Astrocyte (in vitro differentiated cells and primary cell): ENCODE results near the gene SMO. TPM values are rescaled to one million over a fixed set of nuclear protein-coding genes. Genes with fewer than 3 reads are reported as not detected.

Experiments used
- DNase-seq: peaks from one replicate; pipeline ENCODE4 v3.0.0-alpha.2; 2010; ENCODE audit warnings: low read depth
- FAIRE-seq: peaks from 2 replicates; lab custom pipeline; 2011; peaks lifted over from hg19 to GRCh38; lab: Jason Lieb, UNC
- H2AFZ ChIP-seq: 2 replicates; pipeline ENCODE4 v1.6.0; 2012; ENCODE audit warnings: low read depth, low read length, inconsistent platforms
- H3K27ac ChIP-seq: 2 replicates; pipeline ENCODE4 v1.5.1; 2011; ENCODE audit warnings: low read depth, low read length, inconsistent platforms
- H3K27me3 ChIP-seq: 2 replicates; pipeline ENCODE4 v1.6.0; 2011; ENCODE audit warnings: low read length, inconsistent platforms; ENCODE audit not compliant: insufficient read depth
- H3K36me3 ChIP-seq: 2 replicates; pipeline ENCODE4 v1.5.1; 2011; ENCODE audit warnings: low read length, inconsistent platforms; ENCODE audit not compliant: insufficient read depth
- H3K4me1 ChIP-seq: 2 replicates; pipeline ENCODE4 v1.5.1; 2011; ENCODE audit warnings: low read length, inconsistent platforms; ENCODE audit not compliant: insufficient read depth
- H3K4me2 ChIP-seq: 2 replicates; pipeline ENCODE4 v1.6.0; 2012; ENCODE audit warnings: low read length, inconsistent platforms
- H3K4me3 ChIP-seq: 2 replicates; pipeline ENCODE4 v1.5.1; 2011; ENCODE audit warnings: low read depth, mild to moderate bottlenecking, low read length, inconsistent platforms; ENCODE audit not compliant: insufficient read depth
- H3K79me2 ChIP-seq: 2 replicates; pipeline ENCODE4 v1.6.0; 2012; ENCODE audit warnings: mild to moderate bottlenecking, low read length, inconsistent platforms; ENCODE audit not compliant: insufficient read depth
- H3K9ac ChIP-seq: 2 replicates; pipeline ENCODE4 v1.6.0; 2012; ENCODE audit warnings: mild to moderate bottlenecking, low read length, inconsistent platforms
- H3K9me3 ChIP-seq: 2 replicates; pipeline ENCODE4 v1.5.1; 2012; ENCODE audit warnings: low read depth, mild to moderate bottlenecking, low read length, inconsistent platforms; ENCODE audit not compliant: insufficient read depth
- H4K20me1 ChIP-seq: 2 replicates; pipeline ENCODE4 v1.6.0; 2012; ENCODE audit warnings: low read length, inconsistent platforms; ENCODE audit not compliant: insufficient read depth
- H3K27ac Mint-ChIP-seq: one replicate; pipeline ENCODE4 v1.8.0; 2021; ENCODE audit warnings: mild to moderate bottlenecking, mixed read lengths; ENCODE audit not compliant: unreplicated experiment
- H3K27me3 Mint-ChIP-seq: one replicate; pipeline ENCODE4 v1.8.0; 2021; ENCODE audit warnings: low read depth, mixed read lengths; ENCODE audit not compliant: unreplicated experiment
- H3K36me3 Mint-ChIP-seq: one replicate; pipeline ENCODE4 v1.8.0; 2021; ENCODE audit warnings: low read depth, mixed read lengths; ENCODE audit not compliant: unreplicated experiment
- H3K4me1 Mint-ChIP-seq: one replicate; pipeline ENCODE4 v1.8.0; 2021; ENCODE audit warnings: low read depth, mixed read lengths; ENCODE audit not compliant: unreplicated experiment
- H3K4me3 Mint-ChIP-seq: one replicate; pipeline ENCODE4 v1.8.0; 2021; ENCODE audit warnings: mild to moderate bottlenecking, moderate library complexity, mixed read lengths; ENCODE audit not compliant: unreplicated experiment
- H3K9me3 Mint-ChIP-seq: one replicate; pipeline ENCODE4 v1.8.0; 2021; ENCODE audit warnings: mild to moderate bottlenecking, mixed read lengths; ENCODE audit not compliant: unreplicated experiment
- EZH2 ChIP-seq: IDR thresholded peaks from 2 replicates; pipeline ENCODE4 v1.6.1; 2012; ENCODE audit warnings: mild to moderate bottlenecking, low read length, inconsistent platforms; ENCODE audit not compliant: insufficient read depth
- total RNA-seq: library from RNA; stranded (reverse); gene quantifications from 2 replicates; pipeline ENCODE4 v1.2.1, GENCODE V29; 2021
- TF ChIP-seq, protein P1 (sequence below): IDR thresholded peaks from 2 replicates; pipeline ENCODE4 v1.5.1; 2011; ENCODE audit warnings: low read depth, mild to moderate bottlenecking, inconsistent platforms, low read length, moderate library complexity; ENCODE audit not compliant: insufficient read depth

The SMO gene
- total RNA-seq, 1 donor from 2014 or later: 20.0 TPM

DNA sequence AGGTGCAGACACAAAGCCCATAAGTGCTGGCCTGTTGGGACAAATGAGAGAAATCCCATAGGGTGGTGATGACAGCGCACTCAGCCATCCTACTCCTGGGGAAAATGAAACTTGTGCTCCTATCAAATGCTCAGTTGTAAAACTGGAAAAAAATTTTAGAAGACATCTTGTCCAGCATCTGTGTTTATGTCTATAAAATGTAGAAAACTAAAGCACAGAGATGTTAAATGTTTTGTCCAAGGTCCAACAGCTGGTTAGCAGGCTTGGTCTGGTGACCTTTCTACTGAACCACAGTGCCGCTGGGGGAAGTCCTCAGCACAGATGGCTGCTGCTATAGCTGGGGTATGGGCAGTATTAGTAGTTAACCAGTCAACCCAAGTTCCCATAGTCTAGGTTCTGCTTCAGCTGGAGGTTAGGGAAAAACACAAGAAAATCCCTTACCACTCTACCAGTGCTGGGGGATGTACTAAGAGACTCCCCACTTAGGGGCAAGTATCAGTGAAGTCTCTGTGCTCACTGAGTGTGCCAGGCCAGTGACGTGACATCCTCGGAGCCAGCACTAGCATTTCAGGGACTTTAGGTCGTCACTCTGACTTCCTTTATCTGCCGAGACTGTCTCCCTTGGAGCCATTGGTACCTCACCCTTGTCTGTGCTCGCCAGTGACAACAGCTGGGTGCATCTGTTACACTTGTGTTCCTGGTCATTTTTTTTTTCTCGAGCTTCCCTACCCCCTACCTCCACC is 42.0 kb upstream of the SMO start:
- Histone ChIP-seq H3K4me3 (no peak overlapping the region), H3K4me2 (no peak overlapping the region), H3K36me3 (no peaks in the 10 kb centered on the region)

DNA sequence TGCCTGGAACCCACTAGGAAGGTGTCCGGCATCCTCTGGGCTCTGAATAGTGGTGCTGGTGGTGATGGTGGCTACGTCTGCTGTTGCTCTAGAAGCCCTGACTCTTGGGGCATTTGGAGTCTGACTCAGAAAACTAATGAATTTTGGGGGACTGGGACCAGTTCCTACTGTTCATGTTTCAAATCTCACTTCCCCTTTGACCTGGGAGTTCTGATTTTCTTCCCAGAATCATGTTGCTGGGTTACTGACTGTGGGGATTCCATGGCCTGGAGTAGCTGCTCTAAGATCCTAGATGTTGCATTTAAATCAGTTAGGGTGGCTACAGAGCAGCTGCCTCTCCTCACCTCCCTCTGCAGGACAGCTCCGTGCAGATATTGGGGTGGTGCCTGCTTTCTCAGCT is 40.7 kb upstream of the SMO start:
- H2AFZ ChIP-seq: no peak overlapping the region
- Mint-ChIP-seq H3K36me3 (no peaks in the 10 kb centered on the region), H3K27ac (no peak overlapping the region), H3K4me3 (peak overlapping the region; percentile 6), H3K4me1 (no peaks in the 10 kb centered on the region), H3K9me3 (peaks cover 2% of the 10 kb centered on the region), H3K27me3 (peaks cover 49% of the 10 kb centered on the region)
- H3K9me3 ChIP-seq: no peaks in the 10 kb centered on the region
- no peak overlapping the region for H3K27ac ChIP-seq
- no peak overlapping the region for H3K4me2 ChIP-seq
- no peak for TF ChIP-seq EZH2
- TF ChIP-seq, protein P1, sequence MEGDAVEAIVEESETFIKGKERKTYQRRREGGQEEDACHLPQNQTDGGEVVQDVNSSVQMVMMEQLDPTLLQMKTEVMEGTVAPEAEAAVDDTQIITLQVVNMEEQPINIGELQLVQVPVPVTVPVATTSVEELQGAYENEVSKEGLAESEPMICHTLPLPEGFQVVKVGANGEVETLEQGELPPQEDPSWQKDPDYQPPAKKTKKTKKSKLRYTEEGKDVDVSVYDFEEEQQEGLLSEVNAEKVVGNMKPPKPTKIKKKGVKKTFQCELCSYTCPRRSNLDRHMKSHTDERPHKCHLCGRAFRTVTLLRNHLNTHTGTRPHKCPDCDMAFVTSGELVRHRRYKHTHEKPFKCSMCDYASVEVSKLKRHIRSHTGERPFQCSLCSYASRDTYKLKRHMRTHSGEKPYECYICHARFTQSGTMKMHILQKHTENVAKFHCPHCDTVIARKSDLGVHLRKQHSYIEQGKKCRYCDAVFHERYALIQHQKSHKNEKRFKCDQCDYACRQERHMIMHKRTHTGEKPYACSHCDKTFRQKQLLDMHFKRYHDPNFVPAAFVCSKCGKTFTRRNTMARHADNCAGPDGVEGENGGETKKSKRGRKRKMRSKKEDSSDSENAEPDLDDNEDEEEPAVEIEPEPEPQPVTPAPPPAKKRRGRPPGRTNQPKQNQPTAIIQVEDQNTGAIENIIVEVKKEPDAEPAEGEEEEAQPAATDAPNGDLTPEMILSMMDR: no peak
- H3K79me2 ChIP-seq: no peaks in the 10 kb centered on the region
- H4K20me1 ChIP-seq: no peaks in the 10 kb centered on the region
- no peak for FAIRE-seq
- no peak overlapping the region for H3K9ac ChIP-seq
- no peaks in the 10 kb centered on the region for H3K36me3 ChIP-seq
- no peak overlapping the region for H3K4me3 ChIP-seq
- H3K27me3 ChIP-seq: peaks cover 52% of the 10 kb centered on the region
- DNase-seq: no peak
- H3K4me1 ChIP-seq: peaks cover 3% of the 10 kb centered on the region

More for the DNA sequence above, 42.0 kb upstream of the SMO start:
- Histone ChIP-seq H3K9me3 (no peaks in the 10 kb centered on the region), H3K79me2 (no peaks in the 10 kb centered on the region), H3K27ac (no peak overlapping the region), H3K9ac (no peak overlapping the region), H2AFZ (no peak overlapping the region), H4K20me1 (no peaks in the 10 kb centered on the region), H3K4me1 (peaks cover 3% of the 10 kb centered on the region), H3K27me3 (peaks cover 53% of the 10 kb centered on the region)
- H3K9me3 Mint-ChIP-seq: peaks cover 2% of the 10 kb centered on the region
- no peaks in the 10 kb centered on the region for H3K4me1 Mint-ChIP-seq
- FAIRE-seq (no peak), DNase-seq (no peak)
- peaks cover 50% of the 10 kb centered on the region for H3K27me3 Mint-ChIP-seq
- peak overlapping the region; percentile 83 for H3K4me3 Mint-ChIP-seq
- no peak overlapping the region for H3K27ac Mint-ChIP-seq
- TF ChIP-seq EZH2: no peak
- TF ChIP-seq, protein P1: no peak
- no peaks in the 10 kb centered on the region for H3K36me3 Mint-ChIP-seq

GRCh38 chr7:129149511-129149910 is 38.9 kb upstream of the SMO start:
- FAIRE-seq: no peak
- Histone ChIP-seq H2AFZ (no peak overlapping the region), H3K4me1 (no peaks in the 10 kb centered on the region), H3K27ac (no peak overlapping the region), H4K20me1 (no peaks in the 10 kb centered on the region), H3K79me2 (no peaks in the 10 kb centered on the region), H3K9ac (no peak overlapping the region), H3K36me3 (no peaks in the 10 kb centered on the region), H3K9me3 (no peaks in the 10 kb centered on the region), H3K27me3 (peaks cover 41% of the 10 kb centered on the region), H3K4me3 (no peak overlapping the region), H3K4me2 (no peak overlapping the region)
- no peak for TF ChIP-seq EZH2
- TF ChIP-seq, protein P1: no peak
- H3K4me1 Mint-ChIP-seq: no peaks in the 10 kb centered on the region
- no peak for DNase-seq
- no peak overlapping the region for H3K4me3 Mint-ChIP-seq
- H3K27me3 Mint-ChIP-seq: peaks cover 32% of the 10 kb centered on the region
- no peaks in the 10 kb centered on the region for H3K36me3 Mint-ChIP-seq
- no peak overlapping the region for H3K27ac Mint-ChIP-seq
- peaks cover 2% of the 10 kb centered on the region for H3K9me3 Mint-ChIP-seq
